Measurements from ENCODE around the gene C13orf46. TPM values are rescaled to one million over a fixed set of nuclear protein-coding genes. Genes with fewer than 3 reads are reported as not detected.
A peak's percentile ranks its signal among the peaks of the same experiment; 100 is the strongest.

C13orf46 gene
- total RNA-seq, 2 experiments from 2014 or later = 2.2 to 3.1 TPM

- H3K4me1 Mint-ChIP-seq (ENCODE audit: low read depth) = peaks cover 7% of the 10 kb centered on the region
- H3K27ac Mint-ChIP-seq = no peak overlapping the region
- CTCF ChIA-PET = no interaction called here
- peaks cover 19% of the 10 kb centered on the region for H3K27me3 Mint-ChIP-seq (ENCODE audit: low read depth)
- no peaks in the 10 kb centered on the region for H3K9me3 Mint-ChIP-seq (ENCODE audit: insufficient read depth)
- DNase-seq = peak; percentile 57
- ATAC-seq = peak; percentile 60
- no peak overlapping the region for H3K4me3 Mint-ChIP-seq
- no peaks in the 10 kb centered on the region for H3K36me3 Mint-ChIP-seq (ENCODE audit: low read depth)
- POLR2A ChIA-PET = no interaction called here
Measured at GRCh38 chr13:113930671-113931637, 42.9 kb downstream of the C13orf46 start.

- no peak for ATAC-seq
- Mint-ChIP-seq H3K4me3 (no peak overlapping the region), H3K4me1 (ENCODE audit: low read depth) (peaks cover 7% of the 10 kb centered on the region), H3K9me3 (ENCODE audit: insufficient read depth) (no peaks in the 10 kb centered on the region), H3K27me3 (ENCODE audit: low read depth) (peaks cover 19% of the 10 kb centered on the region), H3K27ac (no peak overlapping the region), H3K36me3 (ENCODE audit: low read depth) (no peaks in the 10 kb centered on the region)
- CTCF ChIA-PET = no interaction called here
- no peak for DNase-seq
- POLR2A ChIA-PET = no interaction called here
Measured at GRCh38 chr13:113929628-113930615, 44.0 kb downstream of the C13orf46 start.

GRCh38 chr13:113928685-113929627 lies 44.9 kb downstream of the C13orf46 start:
- Mint-ChIP-seq H3K4me1 (ENCODE audit: low read depth) (peaks cover 7% of the 10 kb centered on the region), H3K4me3 (no peak overlapping the region), H3K27ac (no peak overlapping the region), H3K27me3 (ENCODE audit: low read depth) (peaks cover 18% of the 10 kb centered on the region), H3K9me3 (ENCODE audit: insufficient read depth) (no peaks in the 10 kb centered on the region), H3K36me3 (ENCODE audit: low read depth) (no peaks in the 10 kb centered on the region)
- CTCF ChIA-PET = no interaction called here
- no peak for DNase-seq
- no peak for ATAC-seq
- POLR2A ChIA-PET = no interaction called here

- ATAC-seq (no peak), DNase-seq (no peak)
- no peaks in the 10 kb centered on the region for H3K9me3 Mint-ChIP-seq (ENCODE audit: insufficient read depth)
- H3K4me1 Mint-ChIP-seq (ENCODE audit: low read depth) = peaks cover 7% of the 10 kb centered on the region
- no peaks in the 10 kb centered on the region for H3K36me3 Mint-ChIP-seq (ENCODE audit: low read depth)
- POLR2A ChIA-PET = interaction anchor here (0.7 kb wide), 1 partner anchor 10 kb away, joined by 3 read pairs; no protein-coding TSS in a partner anchor
- CTCF ChIA-PET = no interaction called here
- H3K4me3 Mint-ChIP-seq = no peak overlapping the region
- no peak overlapping the region for H3K27ac Mint-ChIP-seq
- H3K27me3 Mint-ChIP-seq (ENCODE audit: low read depth) = peaks cover 16% of the 10 kb centered on the region
Measured at GRCh38 chr13:113927661-113928581, 46.0 kb downstream of the C13orf46 start.

GRCh38 chr13:113926951-113927660 lies 46.8 kb downstream of the C13orf46 start:
- no peak for DNase-seq
- H3K27ac Mint-ChIP-seq = no peak overlapping the region
- ATAC-seq = no peak
- H3K36me3 Mint-ChIP-seq (ENCODE audit: low read depth) = no peaks in the 10 kb centered on the region
- H3K4me1 Mint-ChIP-seq (ENCODE audit: low read depth) = peaks cover 7% of the 10 kb centered on the region
- ChIA-PET POLR2A (interaction anchor here (0.7 kb wide), 1 partner anchor 9 kb away, joined by 3 read pairs; no protein-coding TSS in a partner anchor), CTCF (no interaction called here)
- no peaks in the 10 kb centered on the region for H3K9me3 Mint-ChIP-seq (ENCODE audit: insufficient read depth)
- H3K4me3 Mint-ChIP-seq = no peak overlapping the region
- peaks cover 12% of the 10 kb centered on the region for H3K27me3 Mint-ChIP-seq (ENCODE audit: low read depth)

GRCh38 chr13:113926301-113926761 lies 47.5 kb downstream of the C13orf46 start:
- H3K27me3 Mint-ChIP-seq (ENCODE audit: low read depth) = peaks cover 12% of the 10 kb centered on the region
- CTCF ChIA-PET = no interaction called here
- H3K27ac Mint-ChIP-seq = no peak overlapping the region

GRCh38 chr13:113924184-113924901 lies 49.5 kb downstream of the C13orf46 start:
- CTCF ChIA-PET = no interaction called here
- peaks cover 5% of the 10 kb centered on the region for H3K9me3 Mint-ChIP-seq (ENCODE audit: insufficient read depth)
- H3K4me3 Mint-ChIP-seq = no peak overlapping the region
- peaks cover 12% of the 10 kb centered on the region for H3K27me3 Mint-ChIP-seq (ENCODE audit: low read depth)
- H3K36me3 Mint-ChIP-seq (ENCODE audit: low read depth) = no peaks in the 10 kb centered on the region
- ATAC-seq (no peak), DNase-seq (no peak)
- no peak overlapping the region for H3K27ac Mint-ChIP-seq
- H3K4me1 Mint-ChIP-seq (ENCODE audit: low read depth) = no peaks in the 10 kb centered on the region
- POLR2A ChIA-PET = no interaction called here

More at GRCh38 chr13:113926301-113926761, 47.5 kb downstream of the C13orf46 start:
- POLR2A ChIA-PET = no interaction called here
- Mint-ChIP-seq H3K4me3 (no peak overlapping the region), H3K4me1 (ENCODE audit: low read depth) (peaks cover 4% of the 10 kb centered on the region), H3K36me3 (ENCODE audit: low read depth) (no peaks in the 10 kb centered on the region), H3K9me3 (ENCODE audit: insufficient read depth) (peaks cover 5% of the 10 kb centered on the region)
- ATAC-seq (no peak), DNase-seq (no peak)

GRCh38 chr13:113923376-113924063 lies 50.4 kb downstream of the C13orf46 start:
- H3K27me3 Mint-ChIP-seq (ENCODE audit: low read depth) = peaks cover 12% of the 10 kb centered on the region
- CTCF ChIA-PET = no interaction called here
- ATAC-seq = no peak

GRCh38 chr13:113922412-113923118 lies 51.3 kb downstream of the C13orf46 start:
- Mint-ChIP-seq H3K27me3 (ENCODE audit: low read depth) (peaks cover 12% of the 10 kb centered on the region), H3K4me1 (ENCODE audit: low read depth) (no peaks in the 10 kb centered on the region), H3K36me3 (ENCODE audit: low read depth) (no peaks in the 10 kb centered on the region), H3K9me3 (ENCODE audit: insufficient read depth) (peaks cover 5% of the 10 kb centered on the region), H3K4me3 (no peak overlapping the region), H3K27ac (no peak overlapping the region)
- ATAC-seq (no peak), DNase-seq (no peak)
- ChIA-PET POLR2A (no interaction called here), CTCF (no interaction called here)

More at GRCh38 chr13:113923376-113924063, 50.4 kb downstream of the C13orf46 start:
- POLR2A ChIA-PET = no interaction called here
- Mint-ChIP-seq H3K36me3 (ENCODE audit: low read depth) (no peaks in the 10 kb centered on the region), H3K4me1 (ENCODE audit: low read depth) (no peaks in the 10 kb centered on the region), H3K9me3 (ENCODE audit: insufficient read depth) (peaks cover 5% of the 10 kb centered on the region), H3K4me3 (no peak overlapping the region), H3K27ac (no peak overlapping the region)
- DNase-seq = no peak

All from activated CD8-positive, alpha-beta T cell treated with anti-CD3 and anti-CD28 coated beads, Interleukin-2, amount 10 ng/mL, durations not matched to agents 7 days and 5 days (primary cell).